Liver (tissue), 9 donors: ENCODE data around the gene ATAD1. TPM values are rescaled to one million over a fixed set of nuclear protein-coding genes. Genes with fewer than 3 reads are reported as not detected.

Experiments
- DNase-seq: peaks from one replicate; pipeline ENCODE4 v3.0.0-alpha.2; 2017; ENCODE audit warnings: low spot score
- H3K27ac ChIP-seq, 2 donors: one replicate each; pipeline ENCODE4 v1.7.0; 2013; ENCODE audit warnings: inconsistent platforms in 2 of 2, low read length in 2 of 2, control low read depth in 1 of 2, low read depth in 1 of 2, mild to moderate bottlenecking in 1 of 2
- H3K27me3 ChIP-seq, 4 donors: one replicate each; pipeline versions ENCODE4 v1.6.1 to v1.7.0; 2013; ENCODE audit warnings: low read length in 3 of 4, inconsistent platforms in 1 of 4, mild to moderate bottlenecking in 1 of 4, moderate library complexity in 1 of 4; ENCODE audit not compliant: control insufficient read depth in 4 of 4, insufficient read depth in 4 of 4
- H3K36me3 ChIP-seq, 4 donors: one replicate each; pipeline versions ENCODE4 v1.6.1 to v1.7.0; 2013; ENCODE audit warnings: low read length in 3 of 4, mild to moderate bottlenecking in 3 of 4, low read depth in 1 of 4, moderate library complexity in 1 of 4; ENCODE audit not compliant: control insufficient read depth in 4 of 4, insufficient read depth in 3 of 4
- H3K4me1 ChIP-seq, 4 donors: one replicate each; pipeline versions ENCODE4 v1.6.1 to v1.7.0; 2013; ENCODE audit warnings: low read length in 3 of 4, mild to moderate bottlenecking in 3 of 4, moderate library complexity in 1 of 4; ENCODE audit not compliant: control insufficient read depth in 4 of 4, insufficient read depth in 4 of 4
- H3K4me3 ChIP-seq, 3 donors: one replicate each; pipeline versions ENCODE4 v1.6.1 to v1.7.0; 2013; ENCODE audit warnings: low read length in 3 of 3, control low read depth in 1 of 3, low read depth in 1 of 3, mild to moderate bottlenecking in 1 of 3
- H3K9ac ChIP-seq, 2 donors: one replicate each; pipeline ENCODE4 v1.7.0; 2013; ENCODE audit warnings: low read length in 2 of 2, mild to moderate bottlenecking in 2 of 2, moderate library complexity in 2 of 2, control low read depth in 1 of 2, low read depth in 1 of 2
- H3K9me3 ChIP-seq, 4 donors: one replicate each; pipeline versions ENCODE4 v1.6.1 to v1.7.0; 2013; ENCODE audit warnings: low read length in 3 of 4; ENCODE audit not compliant: control insufficient read depth in 4 of 4
- CTCF ChIP-seq: fragments of 150-350 bp; IDR thresholded peaks from 2 replicates; pipeline ENCODE4 v1.5.1; 2017; ENCODE audit warnings: improper control_type of control experiment, low read depth, low read length; ENCODE audit not compliant: missing input control
- FOXA2 ChIP-seq: IDR thresholded peaks from 2 replicates; pipeline ENCODE4 v1.6.1; 2016; ENCODE audit warnings: antibody characterized with exemption
- JUND ChIP-seq, 2 donors: IDR thresholded peaks; 2 replicates each; pipeline ENCODE4 v1.6.1; 2016; ENCODE audit warnings: antibody characterized with exemption in 2 of 2
- NR2F2 ChIP-seq: IDR thresholded peaks from 2 replicates; pipeline ENCODE4 v1.6.1; 2016; ENCODE audit warnings: antibody characterized with exemption
- RAD21 ChIP-seq, 2 donors: IDR thresholded peaks; 2 replicates each; pipeline ENCODE4 v1.6.1; 2016; ENCODE audit warnings: antibody characterized with exemption in 2 of 2, mild to moderate bottlenecking in 2 of 2
- SP1 ChIP-seq: IDR thresholded peaks from 2 replicates; pipeline ENCODE4 v1.6.1; 2018; ENCODE audit warnings: antibody characterized with exemption, mild to moderate bottlenecking
- YY1 ChIP-seq: IDR thresholded peaks from 2 replicates; pipeline ENCODE4 v1.6.1; 2016; ENCODE audit warnings: antibody characterized with exemption, mild to moderate bottlenecking
- WGBS: extraction: QIAGEN DNeasy Blood & Tissue Kit; methylation state at CpG from one replicate; pipeline ENCODE4 v1.1.7; 2013; 5-methylcytosine and 5-hydroxymethylcytosine counted together
- polyA plus RNA-seq, 2 donors: library from polyadenylated mRNA; stranded (reverse) in 1 of 2; unstranded in 1 of 2; fragments of 200-250 nt in 1 of 2; fragments of >200 nt in 1 of 2; fragmentation: Nextera tagmentation in 1 of 2; extraction: Ambion mirVana in 1 of 2; gene quantifications; one replicate each; pipeline versions ENCODE4 v1.2.1 to v1.2.3, GENCODE V29; 2013 to 2015
- total RNA-seq, 2 donors: library from RNA; depleted of rRNA; stranded (reverse); fragments of >200 nt; gene quantifications; one replicate each; pipeline ENCODE4 v1.2.3, GENCODE V29; 2014
- TF ChIP-seq, protein P1 (sequence below): IDR thresholded peaks from 2 replicates; pipeline ENCODE4 v1.6.1; 2016; ENCODE audit warnings: antibody characterized with exemption, mild to moderate bottlenecking
- TF ChIP-seq, protein P2 (sequence below): IDR thresholded peaks from 2 replicates; pipeline ENCODE4 v1.6.1; 2016; ENCODE audit warnings: antibody characterized with exemption
- donor health status: healthy.
- donor health status: healthy.
- donor health status: healthy.
- donor health status: healthy.
- donor health status: healthy.

ATAD1 gene
- total and polyA plus RNA-seq, 4 donors = 12.6 to 33.4 (median 13.1) TPM

DNA sequence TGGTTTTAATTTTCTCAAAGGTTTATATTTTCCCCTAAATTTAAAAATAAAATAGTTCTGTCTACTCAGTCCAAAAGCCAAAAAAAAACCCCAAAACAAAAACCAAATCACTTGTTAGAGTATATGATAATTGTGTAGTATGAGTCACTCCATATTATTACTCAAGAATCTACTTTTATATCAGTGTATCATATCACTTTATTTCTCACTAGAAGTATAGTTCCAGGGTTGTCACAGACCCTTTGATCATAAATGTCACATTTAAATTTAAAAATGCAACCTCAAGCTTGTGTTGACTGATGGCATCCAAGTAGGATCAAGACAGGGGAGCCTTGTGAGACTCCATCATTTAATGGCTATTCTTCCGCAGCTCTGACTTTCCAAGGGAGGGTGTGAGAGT lies 97.4 kb downstream of the ATAD1 start:
- Histone ChIP-seq H3K9me3 (no peaks in the 10 kb centered on the region), H3K27ac (no peak overlapping the region), H3K4me3 (no peak overlapping the region), H3K36me3 (peaks cover 2 to 20% (median 11%) of the 10 kb centered on the region in 4 donors), H3K4me1 (no peaks in the 10 kb centered on the region), H3K9ac (no peak overlapping the region), H3K27me3 (no peaks in the 10 kb centered on the region)
- TF ChIP-seq CTCF (no peak), FOXA2 (no peak), JUND (IDR thresholded peaks at IDR 0.05) (no peak)
- TF ChIP-seq, protein P1, sequence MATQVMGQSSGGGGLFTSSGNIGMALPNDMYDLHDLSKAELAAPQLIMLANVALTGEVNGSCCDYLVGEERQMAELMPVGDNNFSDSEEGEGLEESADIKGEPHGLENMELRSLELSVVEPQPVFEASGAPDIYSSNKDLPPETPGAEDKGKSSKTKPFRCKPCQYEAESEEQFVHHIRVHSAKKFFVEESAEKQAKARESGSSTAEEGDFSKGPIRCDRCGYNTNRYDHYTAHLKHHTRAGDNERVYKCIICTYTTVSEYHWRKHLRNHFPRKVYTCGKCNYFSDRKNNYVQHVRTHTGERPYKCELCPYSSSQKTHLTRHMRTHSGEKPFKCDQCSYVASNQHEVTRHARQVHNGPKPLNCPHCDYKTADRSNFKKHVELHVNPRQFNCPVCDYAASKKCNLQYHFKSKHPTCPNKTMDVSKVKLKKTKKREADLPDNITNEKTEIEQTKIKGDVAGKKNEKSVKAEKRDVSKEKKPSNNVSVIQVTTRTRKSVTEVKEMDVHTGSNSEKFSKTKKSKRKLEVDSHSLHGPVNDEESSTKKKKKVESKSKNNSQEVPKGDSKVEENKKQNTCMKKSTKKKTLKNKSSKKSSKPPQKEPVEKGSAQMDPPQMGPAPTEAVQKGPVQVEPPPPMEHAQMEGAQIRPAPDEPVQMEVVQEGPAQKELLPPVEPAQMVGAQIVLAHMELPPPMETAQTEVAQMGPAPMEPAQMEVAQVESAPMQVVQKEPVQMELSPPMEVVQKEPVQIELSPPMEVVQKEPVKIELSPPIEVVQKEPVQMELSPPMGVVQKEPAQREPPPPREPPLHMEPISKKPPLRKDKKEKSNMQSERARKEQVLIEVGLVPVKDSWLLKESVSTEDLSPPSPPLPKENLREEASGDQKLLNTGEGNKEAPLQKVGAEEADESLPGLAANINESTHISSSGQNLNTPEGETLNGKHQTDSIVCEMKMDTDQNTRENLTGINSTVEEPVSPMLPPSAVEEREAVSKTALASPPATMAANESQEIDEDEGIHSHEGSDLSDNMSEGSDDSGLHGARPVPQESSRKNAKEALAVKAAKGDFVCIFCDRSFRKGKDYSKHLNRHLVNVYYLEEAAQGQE = no peak
- WGBS = 99% methylated on average over 1 of the region's 1 CpG
- no peak for DNase-seq

DNA sequence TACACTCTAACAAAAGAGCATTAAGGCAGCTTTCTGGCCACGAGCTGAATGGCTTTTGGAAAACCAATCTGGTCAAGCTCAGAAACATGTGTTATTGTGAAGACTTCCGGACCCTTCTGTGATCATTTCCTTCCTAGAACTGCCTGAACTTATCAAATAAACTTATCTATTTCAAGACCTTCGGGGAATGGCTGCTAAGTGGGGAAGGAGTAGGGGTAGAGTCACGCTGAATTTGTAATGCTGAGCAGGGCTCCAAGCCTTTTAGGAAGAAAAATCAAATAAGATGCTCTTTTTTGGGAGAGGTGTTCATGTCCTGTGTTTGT lies 101.7 kb downstream of the ATAD1 start:
- H3K36me3 ChIP-seq = peaks cover 5 to 39% (median 23%) of the 10 kb centered on the region in 4 donors
- H3K9ac ChIP-seq = no peak overlapping the region
- DNase-seq = no peak
- no peaks in the 10 kb centered on the region for H3K9me3 ChIP-seq
- no peak overlapping the region for H3K27ac ChIP-seq
- TF ChIP-seq, protein P1 = no peak
- TF ChIP-seq RAD21 (IDR thresholded peaks at IDR 0.05) (no peak), YY1 (no peak), FOXA2 (no peak), CTCF (no peak), NR2F2 (no peak), SP1 (no peak)
- TF ChIP-seq, protein P2, sequence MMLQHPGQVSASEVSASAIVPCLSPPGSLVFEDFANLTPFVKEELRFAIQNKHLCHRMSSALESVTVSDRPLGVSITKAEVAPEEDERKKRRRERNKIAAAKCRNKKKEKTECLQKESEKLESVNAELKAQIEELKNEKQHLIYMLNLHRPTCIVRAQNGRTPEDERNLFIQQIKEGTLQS = no peak
- 75% methylated on average over 4 of the region's 4 CpGs for WGBS
- no peaks in the 10 kb centered on the region for H3K27me3 ChIP-seq
- no peaks in the 10 kb centered on the region for H3K4me1 ChIP-seq
- no peak overlapping the region for H3K4me3 ChIP-seq
